AG09309 (cell line): ENCODE data around the gene WNT3A.

Source experiments
- DNase-seq: peaks from one replicate; pipeline ENCODE4 v3.0.0-alpha.2; 2010; ENCODE audit warnings: low read depth
- H3K4me3 ChIP-seq: 2 replicates; pipeline ENCODE4 v1.5.1; 2011; ENCODE audit warnings: mild to moderate bottlenecking, low read depth, low read length, moderate library complexity; ENCODE audit not compliant: control insufficient read depth
- TF ChIP-seq, protein P1 (sequence below): IDR thresholded peaks from 2 replicates; pipeline ENCODE4 v1.5.1; 2011; ENCODE audit warnings: mild to moderate bottlenecking, low read depth, low read length, inconsistent platforms; ENCODE audit not compliant: insufficient read depth, control insufficient read depth; ENCODE audit errors: missing control alignments

The WNT3A gene

DNA sequence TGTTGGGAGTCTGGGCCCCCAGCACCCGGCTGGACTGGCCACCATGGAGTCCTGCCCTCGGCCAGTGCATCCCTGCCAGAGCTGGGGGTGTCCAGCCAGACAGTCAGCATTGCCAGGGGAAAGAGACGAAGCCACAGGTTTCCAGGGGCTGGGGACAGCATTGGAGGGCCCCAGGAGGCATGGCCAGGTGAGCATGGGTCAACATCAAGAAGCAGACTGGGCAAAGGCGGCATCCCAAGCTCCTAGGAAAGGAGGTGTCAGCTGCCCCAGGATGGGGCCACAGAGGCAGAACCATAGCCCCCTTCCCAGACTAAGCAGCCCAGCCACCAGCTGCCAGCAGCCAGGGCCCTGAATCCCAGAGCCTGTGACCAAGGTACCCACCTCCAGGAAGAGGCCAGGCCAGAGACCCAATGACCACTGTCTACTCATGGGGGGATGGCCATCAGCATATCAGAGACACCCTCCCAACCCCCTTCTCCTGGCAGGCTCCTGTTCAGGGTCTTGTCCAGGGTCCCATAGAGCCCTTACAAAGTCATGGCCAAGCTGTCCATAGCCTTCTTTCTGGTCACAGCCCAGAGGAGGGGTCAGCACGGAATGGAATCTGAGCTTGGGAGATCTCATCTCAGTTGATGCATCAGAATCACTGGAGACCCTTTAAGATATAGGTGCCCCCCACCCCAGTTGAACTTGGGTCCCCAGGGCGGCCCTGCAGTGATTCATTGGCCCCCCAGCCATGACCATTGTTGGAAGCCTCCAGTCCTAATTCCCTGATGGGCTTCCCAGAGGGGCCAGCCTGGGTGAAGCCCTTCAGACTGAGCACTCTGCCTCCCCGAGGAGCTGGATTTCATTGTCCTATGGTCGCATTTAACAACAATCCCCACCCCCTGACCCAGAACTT, 32.5 kb downstream of the WNT3A start:
- no peak overlapping the region for H3K4me3 ChIP-seq
- no peak for DNase-seq
- TF ChIP-seq, protein P1, sequence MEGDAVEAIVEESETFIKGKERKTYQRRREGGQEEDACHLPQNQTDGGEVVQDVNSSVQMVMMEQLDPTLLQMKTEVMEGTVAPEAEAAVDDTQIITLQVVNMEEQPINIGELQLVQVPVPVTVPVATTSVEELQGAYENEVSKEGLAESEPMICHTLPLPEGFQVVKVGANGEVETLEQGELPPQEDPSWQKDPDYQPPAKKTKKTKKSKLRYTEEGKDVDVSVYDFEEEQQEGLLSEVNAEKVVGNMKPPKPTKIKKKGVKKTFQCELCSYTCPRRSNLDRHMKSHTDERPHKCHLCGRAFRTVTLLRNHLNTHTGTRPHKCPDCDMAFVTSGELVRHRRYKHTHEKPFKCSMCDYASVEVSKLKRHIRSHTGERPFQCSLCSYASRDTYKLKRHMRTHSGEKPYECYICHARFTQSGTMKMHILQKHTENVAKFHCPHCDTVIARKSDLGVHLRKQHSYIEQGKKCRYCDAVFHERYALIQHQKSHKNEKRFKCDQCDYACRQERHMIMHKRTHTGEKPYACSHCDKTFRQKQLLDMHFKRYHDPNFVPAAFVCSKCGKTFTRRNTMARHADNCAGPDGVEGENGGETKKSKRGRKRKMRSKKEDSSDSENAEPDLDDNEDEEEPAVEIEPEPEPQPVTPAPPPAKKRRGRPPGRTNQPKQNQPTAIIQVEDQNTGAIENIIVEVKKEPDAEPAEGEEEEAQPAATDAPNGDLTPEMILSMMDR = no peak

DNA sequence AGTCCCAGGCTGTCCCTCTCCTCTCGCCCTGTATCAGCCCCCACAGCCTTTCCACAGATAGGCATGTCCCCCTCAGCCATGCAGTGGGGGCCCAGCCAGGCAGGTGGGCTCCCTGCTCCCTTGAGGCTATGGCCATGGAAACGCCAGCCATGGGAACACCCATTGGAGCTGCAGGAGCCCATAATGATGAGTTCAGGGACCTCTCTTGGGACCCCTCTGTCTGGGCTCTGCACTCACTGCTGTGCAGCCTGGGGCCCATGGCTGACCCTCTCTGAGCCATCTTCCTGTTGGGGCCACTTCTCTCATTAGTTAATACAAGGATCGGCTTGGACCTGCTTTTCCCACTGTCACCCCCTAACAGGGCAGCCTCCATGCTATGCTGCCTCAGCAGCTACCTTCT, 33.2 kb downstream of the WNT3A start:
- no peak for DNase-seq
- TF ChIP-seq, protein P1 = no peak
- no peak overlapping the region for H3K4me3 ChIP-seq

DNA sequence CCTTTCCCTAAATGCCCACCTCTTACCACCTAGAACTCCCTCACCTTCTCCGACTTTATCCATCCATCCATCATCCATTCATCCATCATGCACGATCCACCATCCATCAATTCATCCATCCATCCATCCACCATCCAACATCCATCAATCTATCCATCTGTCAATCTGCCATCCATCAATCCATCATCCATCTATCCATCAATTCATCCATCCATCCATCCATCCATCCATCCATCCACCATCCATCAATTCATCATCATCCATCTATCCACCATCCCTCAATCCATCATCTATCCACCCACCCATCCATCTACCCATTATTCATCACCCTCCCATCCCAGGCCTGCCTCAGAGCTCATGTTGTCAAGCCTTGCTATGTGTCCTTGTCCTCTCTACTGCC, 34.5 kb downstream of the WNT3A start:
- no peak for DNase-seq
- TF ChIP-seq, protein P1 = no peak
- H3K4me3 ChIP-seq = no peak overlapping the region

DNA sequence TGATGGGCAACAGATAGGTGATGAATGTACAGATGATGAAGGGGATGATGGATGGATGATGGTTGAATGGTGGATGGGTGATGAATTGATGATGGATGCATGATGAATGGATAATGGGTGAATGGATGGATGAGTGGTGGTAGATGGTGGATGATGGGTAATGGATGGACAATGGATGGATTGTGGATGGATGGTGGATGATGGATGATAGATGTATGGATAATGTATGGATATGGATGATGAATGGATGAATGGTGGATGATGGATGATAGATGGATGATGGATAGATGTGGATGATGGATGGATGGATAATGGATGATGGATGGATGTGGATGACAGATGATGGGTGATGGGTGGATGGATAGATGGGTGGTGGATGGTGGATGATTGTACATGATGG, 35.7 kb downstream of the WNT3A start:
- TF ChIP-seq, protein P1 = no peak
- DNase-seq = no peak
- no peak overlapping the region for H3K4me3 ChIP-seq

DNA sequence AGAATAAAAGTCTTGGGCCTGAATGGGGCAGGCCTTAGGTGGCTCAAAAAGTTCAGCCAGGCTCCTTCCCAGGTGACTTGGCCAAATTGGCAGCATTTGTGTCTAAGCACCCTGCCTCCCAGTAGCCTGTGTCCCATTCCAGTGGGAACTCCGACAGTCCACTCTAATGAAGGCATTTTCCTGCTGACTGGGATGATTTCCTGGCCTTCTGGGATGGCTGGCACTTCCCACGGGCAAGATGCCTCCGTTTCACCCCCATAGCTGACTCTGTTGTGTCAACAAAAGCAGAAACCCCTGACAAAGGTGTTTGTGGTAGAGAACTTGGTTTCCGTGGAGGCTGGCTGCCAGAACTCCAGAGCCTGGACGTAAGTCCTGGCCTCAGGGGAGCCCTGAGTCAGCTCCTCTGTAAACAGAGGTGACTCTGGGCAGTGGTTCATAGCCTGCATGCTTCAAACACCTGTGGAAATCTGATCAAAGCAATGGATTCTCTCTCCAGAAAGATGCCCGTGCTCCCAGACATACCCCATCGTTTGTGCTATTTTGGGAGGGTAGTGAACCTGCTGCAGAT, 36.6 kb downstream of the WNT3A start:
- no peak overlapping the region for H3K4me3 ChIP-seq
- no peak for DNase-seq
- TF ChIP-seq, protein P1 = no peak

DNA sequence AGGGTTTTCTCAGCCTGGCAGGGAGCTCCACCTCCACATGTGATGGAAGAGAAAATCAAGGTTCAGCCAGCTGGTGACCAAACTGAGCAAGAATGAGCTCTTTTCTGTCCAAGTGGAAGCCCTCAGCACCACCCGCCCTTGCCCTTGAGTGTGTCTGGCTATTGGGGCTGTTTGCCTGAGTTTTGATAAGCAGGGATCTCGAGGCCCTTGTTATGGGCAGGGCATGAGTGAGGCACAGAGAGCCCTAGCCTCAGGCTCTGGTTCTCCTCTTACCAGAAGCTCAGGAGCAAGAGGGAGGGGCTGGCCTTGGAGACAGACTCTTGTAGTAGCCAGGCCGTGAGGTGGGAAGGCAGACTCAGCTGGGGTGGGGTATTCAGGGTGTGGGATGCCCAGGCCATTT, 38.2 kb downstream of the WNT3A start:
- DNase-seq = no peak
- H3K4me3 ChIP-seq = no peak overlapping the region
- TF ChIP-seq, protein P1 = no peak
